A549 (cell line): ENCODE data around the gene ADAMTS12. TPM values are rescaled to one million over a fixed set of nuclear protein-coding genes. Genes with fewer than 3 reads are reported as not detected.

ENCODE experiments used
- ATAC-seq, 2 experiments: fragments of 200-7000 bp in 1 of 2; fragments of >200 bp in 1 of 2; cut with Nextera tagmentation in 1 of 2; cut with Tn5 transposase in 1 of 2; 3 replicates each; pipeline versions ENCODE4 v1.8.0 to v1.9.1; 2018 to 2020; ENCODE audit warnings: mild to moderate bottlenecking in 1 of 2, moderate library complexity in 1 of 2
- CTCF ChIA-PET: fragments of 300-600 bp; sonication (Branson Sonifier 250); formaldehyde crosslinking; extraction: SDS; loops from one replicate; lab custom pipeline; 2021; ENCODE audit warnings: antibody characterized with exemption, inconsistent platforms; lab: Yijun Ruan, JAX
- POLR2A ChIA-PET: fragments of 350-600 bp; formaldehyde crosslinking; extraction: SDS; loops from one replicate; lab custom pipeline; 2021; ENCODE audit warnings: antibody characterized with exemption, inconsistent platforms; lab: Yijun Ruan, JAX
- DNase-seq, 2 experiments: peaks; one replicate each; pipeline versions ENCODE4 v3.0.0 to v3.0.0-alpha.2; 2011 to 2016; ENCODE audit warnings: low read depth in 1 of 2, low spot score in 1 of 2
- FAIRE-seq: peaks from 2 replicates; lab custom pipeline; 2011; peaks lifted over from hg19 to GRCh38; lab: Jason Lieb, UNC
- H3K27ac ChIP-seq, 2 experiments: fragments of >200 bp; sonication (Bioruptor Twin); formaldehyde crosslinking; 3 replicates each; pipeline ENCODE4 v1.5.1; 2016 to 2017
- H3K4me1 ChIP-seq: fragments of >200 bp; sonication (Bioruptor Twin); formaldehyde crosslinking; 3 replicates; pipeline ENCODE4 v1.6.1; 2016
- H3K4me2 ChIP-seq: fragments of >200 bp; sonication (Bioruptor Twin); formaldehyde crosslinking; 3 replicates; pipeline ENCODE4 v1.6.1; 2016
- H3K4me3 ChIP-seq: fragments of >200 bp; sonication (Bioruptor Twin); formaldehyde crosslinking; 3 replicates; pipeline ENCODE4 v1.5.1; 2016
- H3K9me3 ChIP-seq: fragments of >200 bp; sonication (Bioruptor Twin); formaldehyde crosslinking; 3 replicates; pipeline ENCODE4 v1.6.1; 2016
- BCL3 ChIP-seq: fragments of >200 bp; sonication (Bioruptor Twin); formaldehyde crosslinking; IDR thresholded peaks from 3 replicates; pipeline ENCODE4 v1.6.1; 2016
- BHLHE40 ChIP-seq: IDR thresholded peaks from 2 replicates; pipeline ENCODE4 v1.6.1; 2012; ENCODE audit warnings: low read depth, low read length, inconsistent platforms
- CBX2 ChIP-seq: fragments of 200-600 bp; sonication (generic); IDR thresholded peaks from 2 replicates; pipeline ENCODE4 v1.6.1; 2016; ENCODE audit warnings: low read depth, mild to moderate bottlenecking, borderline replicate concordance
- CHD2 ChIP-seq: fragments of 150-350 bp; IDR thresholded peaks from 2 replicates; pipeline ENCODE4 v1.6.1; 2014; ENCODE audit warnings: low read length; ENCODE audit not compliant: partially characterized antibody
- CHD4 ChIP-seq: fragments of 200-600 bp; sonication (generic); IDR thresholded peaks from 2 replicates; pipeline ENCODE4 v1.6.1; 2016; ENCODE audit warnings: antibody characterized with exemption, mild to moderate bottlenecking, borderline replicate concordance
- EHMT2 ChIP-seq: fragments of 200-600 bp; sonication (generic); IDR thresholded peaks from 2 replicates; pipeline ENCODE4 v1.6.1; 2016; ENCODE audit warnings: antibody characterized with exemption, low read depth, mild to moderate bottlenecking, moderate library complexity
- EP300 ChIP-seq, 2 experiments: fragments of >200 bp; sonication (Bioruptor Twin); formaldehyde crosslinking; IDR thresholded peaks; 2 replicates in 1 of 2; 3 replicates in 1 of 2; pipeline ENCODE4 v1.6.1; 2016 to 2017
- HDAC2 ChIP-seq: fragments of 200-600 bp; sonication (generic); IDR thresholded peaks from 2 replicates; pipeline ENCODE4 v1.6.1; 2016
- HMGXB4 ChIP-seq: fragments of 250-450 bp; sonication (Bioruptor Pico); IDR thresholded peaks from 2 replicates; pipeline ENCODE4 v1.5.0; 2021; ENCODE audit warnings: mild to moderate bottlenecking, moderate library complexity, borderline replicate concordance
- JUN ChIP-seq, 2 experiments: fragments of >200 bp; sonication (Bioruptor Twin); formaldehyde crosslinking; IDR thresholded peaks; 2 replicates in 1 of 2; 3 replicates in 1 of 2; pipeline ENCODE4 v1.6.1; 2016 to 2017
- JUNB ChIP-seq: fragments of >200 bp; sonication (Bioruptor Twin); formaldehyde crosslinking; IDR thresholded peaks from 2 replicates; pipeline ENCODE4 v1.6.1; 2016
- KDM5A ChIP-seq: fragments of 200-600 bp; sonication (generic); IDR thresholded peaks from 2 replicates; pipeline ENCODE4 v1.6.1; 2016; ENCODE audit warnings: antibody characterized with exemption, mild to moderate bottlenecking
- MAFK ChIP-seq: fragments of 450-650 bp; IDR thresholded peaks from 2 replicates; pipeline ENCODE4 v1.6.1; 2014; ENCODE audit not compliant: partially characterized antibody
- MYC ChIP-seq: IDR thresholded peaks from 2 replicates; pipeline ENCODE4 v1.6.1; 2012; ENCODE audit warnings: mild to moderate bottlenecking, inconsistent platforms, low read length, improper control_type of control experiment, borderline replicate concordance
- NFE2L2 ChIP-seq: fragments of 150-350 bp; conservative IDR thresholded peaks from 2 replicates; pipeline ENCODE4 v1.6.1; 2014; ENCODE audit warnings: low read length
- NPAS2 ChIP-seq: fragments of 250-450 bp; sonication (Bioruptor Pico); IDR thresholded peaks from 2 replicates; pipeline ENCODE4 v1.8.0; 2022; ENCODE audit warnings: mild to moderate bottlenecking, moderate library complexity, borderline replicate concordance
- PBX3 ChIP-seq: IDR thresholded peaks from 2 replicates; pipeline ENCODE4 v1.6.1; 2012
- POLR2AphosphoS2 ChIP-seq: conservative IDR thresholded peaks from 2 replicates; pipeline ENCODE4 v1.6.1; 2012; ENCODE audit warnings: low read length, improper control_type of control experiment, inconsistent platforms
- RAD21 ChIP-seq, 2 experiments: fragments of >200 bp in 1 of 2; sonication (Bioruptor Twin) in 1 of 2; formaldehyde crosslinking in 1 of 2; IDR thresholded peaks in 1 of 2; conservative IDR thresholded peaks in 1 of 2; 2 replicates in 1 of 2; 3 replicates in 1 of 2; pipeline ENCODE4 v1.6.1; 2012 to 2018; ENCODE audit warnings: inconsistent platforms in 1 of 2
- RNF2 ChIP-seq: fragments of 200-600 bp; sonication (generic); IDR thresholded peaks from 2 replicates; pipeline ENCODE4 v1.6.1; 2016; ENCODE audit warnings: low read depth, mild to moderate bottlenecking, antibody characterized with exemption, moderate library complexity, borderline replicate concordance
- SMC3 ChIP-seq: fragments of >200 bp; sonication (Bioruptor Twin); formaldehyde crosslinking; IDR thresholded peaks from 3 replicates; pipeline ENCODE4 v1.6.1; 2018; ENCODE audit warnings: inconsistent platforms
- SREBF2 ChIP-seq: fragments of 450-650 bp; IDR thresholded peaks from 2 replicates; pipeline ENCODE4 v1.6.1; 2014; ENCODE audit warnings: mild to moderate bottlenecking, moderate library complexity
- TFCP2L1 ChIP-seq: fragments of 250-450 bp; sonication (Bioruptor Pico); IDR thresholded peaks from 2 replicates; pipeline ENCODE4 v1.5.0; 2021; ENCODE audit warnings: mild to moderate bottlenecking
- WGBS: methylation state at CpG from one replicate; pipeline ENCODE4 v1.1.6; 2017; ENCODE audit errors: missing lambda C conversion rate; 5-methylcytosine and 5-hydroxymethylcytosine counted together
- polyA plus RNA-seq, 4 experiments: library from polyadenylated mRNA; depleted of rRNA in 3 of 4; stranded (reverse); fragments of >200 nt; fragmentation: RNase III in 1 of 4; extraction: RNeasy Plus Mini Kit Qiagen cat#74134 plus additional on column Dnase treatment in 1 of 4; gene quantifications; 2 replicates in 3 of 4; 3 replicates in 1 of 4; pipeline ENCODE4 v1.2.3, GENCODE V29; 2011 to 2017
- TF ChIP-seq, protein P1 (sequence below): fragments of 150-350 bp; IDR thresholded peaks from 2 replicates; pipeline ENCODE4 v1.6.1; 2014; ENCODE audit warnings: low read depth, mild to moderate bottlenecking, low read length
- TF ChIP-seq, protein P2 (sequence below): fragments of 450-650 bp; IDR thresholded peaks from 2 replicates; pipeline ENCODE4 v1.6.1; 2014; ENCODE audit warnings: antibody characterized with exemption

The ADAMTS12 gene
- polyA plus RNA-seq, 2 of the 4 experiments (the other 2 are of a cell fraction): 4.8 to 6.8 TPM

DNA sequence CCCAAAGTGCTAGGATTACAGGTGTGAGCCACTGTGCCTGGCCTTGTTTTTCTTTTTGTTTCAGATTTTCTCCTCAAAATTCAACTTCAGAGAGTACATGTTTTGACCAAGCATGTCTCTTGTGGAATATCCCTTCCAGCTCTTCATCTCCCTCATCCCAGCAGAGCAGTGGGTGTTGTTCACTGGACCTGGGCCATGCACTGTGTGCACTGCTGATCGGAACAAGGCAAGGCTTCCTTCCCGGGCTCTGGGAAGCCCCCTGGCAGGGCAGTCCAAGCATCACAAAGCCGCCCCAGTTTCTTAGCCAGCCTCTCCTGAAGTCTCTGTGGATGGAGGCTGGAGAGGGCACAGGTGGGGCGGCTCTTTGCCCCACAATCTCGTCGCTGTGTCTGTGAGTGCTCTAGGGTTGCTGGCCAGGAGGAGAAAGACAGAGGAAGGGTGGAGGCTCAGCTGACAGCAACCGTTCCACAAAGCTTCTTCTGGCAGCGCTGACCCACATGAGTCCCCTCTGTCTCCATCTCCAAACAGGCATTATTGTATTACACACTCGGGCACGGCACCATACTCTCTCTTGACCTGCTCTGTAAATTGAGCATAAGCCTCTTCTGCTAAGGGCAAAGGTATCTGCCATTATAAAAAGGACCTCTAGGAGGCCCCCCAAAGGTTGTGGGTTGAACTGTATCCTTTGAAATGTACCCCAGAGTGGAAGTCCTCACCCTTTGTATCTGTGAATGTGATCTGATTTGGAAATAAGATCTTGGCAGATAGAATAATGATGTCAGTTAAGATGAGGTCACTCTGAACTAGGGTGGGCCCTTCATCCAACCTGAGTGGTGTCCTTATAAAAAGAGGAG is 361.4 kb downstream of the ADAMTS12 start:
- no peak for DNase-seq
- no peak overlapping the region for H3K27ac ChIP-seq
- TF ChIP-seq MYC: no peak
- TF ChIP-seq, protein P1, sequence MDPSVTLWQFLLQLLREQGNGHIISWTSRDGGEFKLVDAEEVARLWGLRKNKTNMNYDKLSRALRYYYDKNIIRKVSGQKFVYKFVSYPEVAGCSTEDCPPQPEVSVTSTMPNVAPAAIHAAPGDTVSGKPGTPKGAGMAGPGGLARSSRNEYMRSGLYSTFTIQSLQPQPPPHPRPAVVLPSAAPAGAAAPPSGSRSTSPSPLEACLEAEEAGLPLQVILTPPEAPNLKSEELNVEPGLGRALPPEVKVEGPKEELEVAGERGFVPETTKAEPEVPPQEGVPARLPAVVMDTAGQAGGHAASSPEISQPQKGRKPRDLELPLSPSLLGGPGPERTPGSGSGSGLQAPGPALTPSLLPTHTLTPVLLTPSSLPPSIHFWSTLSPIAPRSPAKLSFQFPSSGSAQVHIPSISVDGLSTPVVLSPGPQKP: no peak
- TF ChIP-seq EP300 (IDR thresholded peaks at IDR 0.05): no peak
- no peak for TF ChIP-seq JUN (IDR thresholded peaks at IDR 0.05)
- no peak for TF ChIP-seq HDAC2
- TF ChIP-seq KDM5A: no peak
- no peak for TF ChIP-seq EHMT2
- no peak for TF ChIP-seq TFCP2L1 (CRISPR knock-in tag)
- TF ChIP-seq BHLHE40: no peak
- TF ChIP-seq NFE2L2: no peak
- TF ChIP-seq RAD21 (conservative IDR thresholded peaks at IDR 0.05 in 1 of 2, IDR thresholded peaks at IDR 0.05 in 1 of 2): no peak
- TF ChIP-seq, all 56 proteins: peak for 0
- no peak overlapping the region for H3K4me2 ChIP-seq
- ChIA-PET CTCF (interaction anchor here (1.1 to 1.2 kb wide), 2 partner anchors 17 to 140 kb away, joined by 3 read pairs; no protein-coding TSS in a partner anchor), POLR2A (no interaction called here)
- no peaks in the 10 kb centered on the region for H3K9me3 ChIP-seq
- WGBS: 62% methylated on average over 9 of the region's 10 CpGs
- no peaks in the 10 kb centered on the region for H3K4me1 ChIP-seq
- FAIRE-seq: no peak
- no peak overlapping the region for H3K4me3 ChIP-seq
- ATAC-seq: peak; percentile 39 to 62; a peak in 5 of 6 replicates

- WGBS: 51% methylated on average over 2 of the region's 2 CpGs
- CTCF ChIA-PET: interaction anchor here (0.6 to 1.5 kb wide), 3 partner anchors 13 to 1266 kb away, joined by 3 to 5 read pairs (median 3); no protein-coding TSS in a partner anchor
- no peak for ATAC-seq
- DNase-seq: no peak
- no peak overlapping the region for H3K27ac ChIP-seq
- no peak for FAIRE-seq
- H3K4me1 ChIP-seq: no peaks in the 10 kb centered on the region
- no peaks in the 10 kb centered on the region for H3K9me3 ChIP-seq
- POLR2A ChIA-PET: no interaction called here
- TF ChIP-seq MAFK (peak; percentile 77), NFE2L2 (peak; percentile 68), NPAS2 (CRISPR knock-in tag) (no peak), BCL3 (no peak)
- H3K4me2 ChIP-seq: no peak overlapping the region
- H3K4me3 ChIP-seq: no peak overlapping the region
Observed at GRCh38 chr5:33527696-33528095, 364.1 kb downstream of the ADAMTS12 start.

DNA sequence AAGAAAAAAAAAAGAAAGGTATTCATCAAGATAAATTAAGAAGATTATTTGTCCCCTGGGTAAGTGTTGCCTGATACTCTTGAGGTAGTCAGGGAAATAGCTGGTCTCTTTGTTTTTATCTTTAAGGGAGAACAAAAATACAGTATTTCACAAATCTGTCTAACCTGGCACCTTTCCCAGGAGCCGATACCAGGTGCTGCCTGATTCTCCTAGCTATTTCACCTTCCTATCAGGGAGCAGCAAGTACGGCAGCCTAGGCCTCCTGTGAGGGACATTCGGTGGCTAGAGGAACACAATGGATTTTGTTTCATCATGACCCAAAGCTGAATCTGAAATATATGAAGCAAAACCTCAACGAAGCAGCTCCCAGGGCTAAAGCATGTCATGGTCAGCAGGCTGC is 365.0 kb downstream of the ADAMTS12 start:
- no peak for FAIRE-seq
- WGBS: 43% methylated on average over 4 of the region's 4 CpGs
- TF ChIP-seq HMGXB4 (CRISPR knock-in tag): no peak
- TF ChIP-seq PBX3: no peak
- TF ChIP-seq JUNB: no peak
- TF ChIP-seq BCL3: no peak
- TF ChIP-seq, protein P2, sequence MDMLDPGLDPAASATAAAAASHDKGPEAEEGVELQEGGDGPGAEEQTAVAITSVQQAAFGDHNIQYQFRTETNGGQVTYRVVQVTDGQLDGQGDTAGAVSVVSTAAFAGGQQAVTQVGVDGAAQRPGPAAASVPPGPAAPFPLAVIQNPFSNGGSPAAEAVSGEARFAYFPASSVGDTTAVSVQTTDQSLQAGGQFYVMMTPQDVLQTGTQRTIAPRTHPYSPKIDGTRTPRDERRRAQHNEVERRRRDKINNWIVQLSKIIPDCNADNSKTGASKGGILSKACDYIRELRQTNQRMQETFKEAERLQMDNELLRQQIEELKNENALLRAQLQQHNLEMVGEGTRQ: no peak
- no peak for TF ChIP-seq EHMT2
- TF ChIP-seq RAD21 (conservative IDR thresholded peaks at IDR 0.05 in 1 of 2, IDR thresholded peaks at IDR 0.05 in 1 of 2): no peak
- TF ChIP-seq BHLHE40: no peak
- TF ChIP-seq CBX2: no peak
- TF ChIP-seq RNF2: no peak
- no peak for TF ChIP-seq SREBF2
- no peak for TF ChIP-seq CHD2
- TF ChIP-seq SMC3: no peak
- no peak for TF ChIP-seq POLR2AphosphoS2
- no peak for TF ChIP-seq CHD4
- TF ChIP-seq, all 56 proteins: peak for 0
- no peak for ATAC-seq
- DNase-seq: no peak
- H3K4me2 ChIP-seq: no peak overlapping the region
- ChIA-PET POLR2A (no interaction called here), CTCF (interaction anchor here (1.5 kb wide), 1 partner anchor 12 kb away, joined by 3 read pairs; no protein-coding TSS in a partner anchor)
- no peak overlapping the region for H3K4me3 ChIP-seq
- H3K4me1 ChIP-seq: no peaks in the 10 kb centered on the region
- H3K9me3 ChIP-seq: no peaks in the 10 kb centered on the region
- H3K27ac ChIP-seq: no peak overlapping the region
